Measurements from ENCODE around the gene S1PR4.
"Not testable (repeated sequence)": the region's sequence is repeated elsewhere in the genome, so short reads cannot be mapped to it uniquely, and the experiment has no call there.

S1PR4 gene

GRCh38 chr19:3193256-3194105 is 14.9 kb downstream of the S1PR4 start:
- no peak for DNase-seq

- DNase-seq = no peak
Measured at GRCh38 chr19:3194106-3195087, 15.8 kb downstream of the S1PR4 start.

GRCh38 chr19:3196064-3196932 is 17.7 kb downstream of the S1PR4 start:
- no peak for DNase-seq

GRCh38 chr19:3196933-3197205 is 18.3 kb downstream of the S1PR4 start:
- DNase-seq = no peak

GRCh38 chr19:3198901-3199700 is 20.5 kb downstream of the S1PR4 start:
- DNase-seq = no peak

GRCh38 chr19:3201072-3201700 is 22.6 kb downstream of the S1PR4 start:
- DNase-seq = no peak

GRCh38 chr19:3201911-3202310 is 23.3 kb downstream of the S1PR4 start:
- DNase-seq = no peak

GRCh38 chr19:3202346-3202745 is 23.8 kb downstream of the S1PR4 start:
- DNase-seq = no peak

- DNase-seq = not testable (repeated sequence)
Measured at GRCh38 chr19:3202895-3203294, 24.3 kb downstream of the S1PR4 start.

- no peak for DNase-seq
Measured at GRCh38 chr19:3203805-3204645, 25.5 kb downstream of the S1PR4 start.

GRCh38 chr19:3204646-3205275 is 26.2 kb downstream of the S1PR4 start:
- no peak for DNase-seq

- no peak for DNase-seq
Measured at GRCh38 chr19:3206216-3206953, 27.8 kb downstream of the S1PR4 start.

GRCh38 chr19:3207461-3208242 is 29.1 kb downstream of the S1PR4 start:
- DNase-seq = no peak

GRCh38 chr19:3208317-3209207 is 30.0 kb downstream of the S1PR4 start:
- no peak for DNase-seq

GRCh38 chr19:3210347-3211017 is 31.9 kb downstream of the S1PR4 start:
- DNase-seq = peak in 2 of 51 donors; percentile 13 to 24
